ENCODE measurements around the gene SLC2A11. TPM values are rescaled to one million over a fixed set of nuclear protein-coding genes. Genes with fewer than 3 reads are reported as not detected.
A peak's percentile ranks its signal among the peaks of the same experiment; 100 is the strongest.
"Not testable (repeated sequence)": the region's sequence is repeated elsewhere in the genome, so short reads cannot be mapped to it uniquely, and the experiment has no call there.

Gene SLC2A11
- total and polyA plus RNA-seq, 9 donors = 13.7 to 25.3 (median 16.8) TPM

GRCh38 chr22:23850136-23850611, 7.5 kb upstream of the SLC2A11 start:
- Histone ChIP-seq H3K4me3 (no peak overlapping the region), H3K27ac (no peak overlapping the region), H3K27me3 (no peaks in the 10 kb centered on the region), H3K4me1 (ENCODE audit: insufficient read depth) (peaks cover 5% of the 10 kb centered on the region), H3K9me3 (no peaks in the 10 kb centered on the region), H3K36me3 (no peaks in the 10 kb centered on the region)
- TF ChIP-seq POLR2A (IDR thresholded peaks at IDR 0.05) = no peak
- TF ChIP-seq EP300 (IDR thresholded peaks at IDR 0.05) = no peak
- no peak for TF ChIP-seq CTCF (IDR thresholded peaks at IDR 0.05)
- DNase-seq = no peak
- intact Hi-C loops (cut with DNase I) = no loop called here
- WGBS, 3 donors = 78 to 81% (median 80%) methylated on average over 16 of the region's 16 CpGs

- no peaks in the 10 kb centered on the region for H3K27me3 ChIP-seq
- peak overlapping the region; percentile 73 to 93 for H3K27ac ChIP-seq
- H3K36me3 ChIP-seq = no peaks in the 10 kb centered on the region
- peak; percentile 54 to 72 (median 62) for DNase-seq
- H3K4me3 ChIP-seq = peak overlapping the region; percentile 72
- no peak for TF ChIP-seq POLR2A (IDR thresholded peaks at IDR 0.05)
- no peak for TF ChIP-seq EP300 (IDR thresholded peaks at IDR 0.05)
- no peak for TF ChIP-seq CTCF (IDR thresholded peaks at IDR 0.05)
- no peaks in the 10 kb centered on the region for H3K9me3 ChIP-seq
- no peaks in the 10 kb centered on the region for H3K4me1 ChIP-seq (ENCODE audit: insufficient read depth)
- 3 to 7% (median 5%) methylated on average over 46 to 58 of the region's 58 CpGs for WGBS, 3 donors
- intact Hi-C loops (cut with DNase I) = no loop called here
Measured at GRCh38 chr22:23856721-23857605, 712 bp upstream of the SLC2A11 start.

- DNase-seq = no peak
- Histone ChIP-seq H3K4me3 (peak overlapping the region; percentile 72), H3K36me3 (no peaks in the 10 kb centered on the region), H3K9me3 (no peaks in the 10 kb centered on the region), H3K27ac (no peak overlapping the region), H3K4me1 (ENCODE audit: insufficient read depth) (no peaks in the 10 kb centered on the region), H3K27me3 (no peaks in the 10 kb centered on the region)
- intact Hi-C loops (cut with DNase I) = no loop called here
- TF ChIP-seq POLR2A (IDR thresholded peaks at IDR 0.05) (no peak), EP300 (IDR thresholded peaks at IDR 0.05) (no peak), CTCF (IDR thresholded peaks at IDR 0.05) (no peak)
- WGBS, 3 donors = 27 to 38% (median 28%) methylated on average over 7 of the region's 7 CpGs
Measured at GRCh38 chr22:23858484-23858815, 775 bp downstream of the SLC2A11 start.

- intact Hi-C loops (cut with DNase I) = no loop called here
- WGBS, 3 donors = 93 to 97% (median 96%) methylated on average over 4 of the region's 4 CpGs
Measured at GRCh38 chr22:23859201-23859600, 1.5 kb downstream of the SLC2A11 start.

GRCh38 chr22:23860187-23860586, 2.5 kb downstream of the SLC2A11 start:
- not testable (repeated sequence) for H3K36me3 ChIP-seq; H3K27me3 ChIP-seq; H3K9me3 ChIP-seq; H3K4me3 ChIP-seq; H3K27ac ChIP-seq; H3K4me1 ChIP-seq (ENCODE audit: insufficient read depth)
- peak in 1 of 5 donors; percentile 14 for DNase-seq
- 90 to 96% (median 96%) methylated on average over 8 of the region's 8 CpGs for WGBS, 3 donors
- intact Hi-C loops (cut with DNase I) = loop anchor here in 2 of 4 donors (10.0 kb wide), 2 partner anchors 55 to 95 kb away; no protein-coding TSS in a partner anchor

More at GRCh38 chr22:23859201-23859600, 1.5 kb downstream of the SLC2A11 start:
- no peak overlapping the region for H3K4me3 ChIP-seq
- H3K27me3 ChIP-seq = no peaks in the 10 kb centered on the region
- no peaks in the 10 kb centered on the region for H3K36me3 ChIP-seq
- H3K27ac ChIP-seq = no peak overlapping the region
- no peak for TF ChIP-seq CTCF (IDR thresholded peaks at IDR 0.05)
- TF ChIP-seq POLR2A (IDR thresholded peaks at IDR 0.05) = no peak
- no peaks in the 10 kb centered on the region for H3K9me3 ChIP-seq
- no peaks in the 10 kb centered on the region for H3K4me1 ChIP-seq (ENCODE audit: insufficient read depth)
- peak in 1 of 5 donors; percentile 26 for DNase-seq
